HG02588 (cell line): ENCODE measurements around the gene FANK1.
"Not testable (repeated sequence)": the region's sequence is repeated elsewhere in the genome, so short reads cannot be mapped to it uniquely, and the experiment has no call there.

ENCODE experiments used
- ATAC-seq: cut with Tn5 transposase; IDR thresholded peaks from one replicate; pipeline ENCODE4 v1.9.1; 2021; ENCODE audit warnings: mild to moderate bottlenecking, moderate library complexity; ENCODE audit not compliant: unreplicated experiment

Gene FANK1

GRCh38 chr10:126016882-126017281 is 120.5 kb downstream of the FANK1 start:
- no peak for ATAC-seq

DNA sequence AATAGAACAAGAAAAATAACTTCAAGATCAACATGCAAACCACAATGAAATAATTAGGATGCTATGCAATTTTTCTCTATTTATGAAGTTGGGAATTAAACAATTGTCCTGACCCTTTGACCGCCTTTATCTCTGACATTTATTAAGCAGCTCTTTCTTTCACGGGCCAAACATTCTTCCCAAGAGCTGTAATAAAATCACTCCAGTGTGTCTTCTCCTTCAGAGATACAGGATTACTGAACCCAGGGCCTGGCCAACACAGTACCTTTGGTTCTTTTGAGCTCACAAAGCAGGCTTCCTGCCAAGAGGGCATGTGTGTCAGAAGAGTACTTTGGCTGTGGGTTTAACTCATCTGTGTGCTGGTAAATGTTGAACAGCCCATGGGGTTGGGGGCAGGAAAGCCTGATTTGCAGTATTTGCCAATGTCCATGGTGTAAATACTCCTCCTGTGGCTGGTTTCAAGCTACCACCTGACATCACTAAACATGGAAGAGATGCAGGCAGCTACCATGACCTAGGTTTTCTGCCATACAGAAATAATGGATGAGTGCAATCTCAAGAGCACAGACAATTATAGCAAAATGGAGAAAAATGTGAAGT is 121.7 kb downstream of the FANK1 start:
- ATAC-seq: no peak

GRCh38 chr10:126021833-126022500 is 125.6 kb downstream of the FANK1 start:
- ATAC-seq: no peak

- ATAC-seq: no peak
Observed at GRCh38 chr10:126022841-126023240, 126.5 kb downstream of the FANK1 start.

- ATAC-seq: no peak
Observed at GRCh38 chr10:126027692-126028091, 131.3 kb downstream of the FANK1 start.

DNA sequence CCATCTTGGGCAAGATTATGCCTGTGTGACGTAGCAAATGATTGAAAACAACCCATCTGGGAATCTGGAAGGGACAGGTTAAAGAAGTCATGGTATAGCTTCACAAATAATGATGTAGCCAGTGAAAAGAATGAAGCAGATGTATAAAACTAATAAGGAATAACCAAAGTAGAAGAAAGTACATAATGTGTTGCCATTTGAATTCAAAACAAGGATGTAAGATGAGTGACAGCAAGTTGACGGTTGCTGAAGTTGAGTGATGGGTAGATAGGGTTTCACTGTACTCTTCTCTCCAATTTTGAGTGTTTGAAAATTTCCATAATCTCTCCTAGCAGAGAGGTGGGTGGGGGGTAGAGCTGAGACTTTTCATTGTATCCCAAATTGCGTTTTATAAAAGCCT is 133.6 kb downstream of the FANK1 start:
- no peak for ATAC-seq

GRCh38 chr10:126034586-126034985 is 138.2 kb downstream of the FANK1 start:
- no peak for ATAC-seq

DNA sequence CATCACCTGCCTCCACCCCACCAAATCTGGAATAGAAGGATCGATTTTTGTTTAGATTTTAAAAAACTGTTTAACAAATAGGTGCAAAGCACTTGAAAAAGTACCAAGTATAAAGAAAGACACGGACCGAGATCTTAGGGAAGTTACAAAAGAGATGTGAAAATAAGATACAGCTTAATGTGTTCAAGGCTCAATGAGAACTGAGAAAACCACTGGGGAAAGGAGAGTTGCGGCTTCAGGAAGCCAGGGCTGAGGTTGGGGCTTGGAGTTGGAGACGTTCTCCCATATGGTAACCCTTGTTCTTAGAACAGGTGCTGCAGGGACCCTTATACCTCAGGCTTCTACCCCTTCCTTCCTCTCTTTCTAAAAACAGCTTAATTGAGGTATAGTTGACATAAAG is 140.2 kb downstream of the FANK1 start:
- no peak for ATAC-seq

GRCh38 chr10:126037946-126038345 is 141.6 kb downstream of the FANK1 start:
- ATAC-seq: no peak

- no peak for ATAC-seq
Observed at GRCh38 chr10:126041117-126041516, 144.8 kb downstream of the FANK1 start.

- ATAC-seq: peak; percentile 99
Observed at GRCh38 chr10:126041804-126042231, 145.5 kb downstream of the FANK1 start.

- no peak for ATAC-seq
Observed at GRCh38 chr10:126042354-126042753, 146.0 kb downstream of the FANK1 start.

DNA sequence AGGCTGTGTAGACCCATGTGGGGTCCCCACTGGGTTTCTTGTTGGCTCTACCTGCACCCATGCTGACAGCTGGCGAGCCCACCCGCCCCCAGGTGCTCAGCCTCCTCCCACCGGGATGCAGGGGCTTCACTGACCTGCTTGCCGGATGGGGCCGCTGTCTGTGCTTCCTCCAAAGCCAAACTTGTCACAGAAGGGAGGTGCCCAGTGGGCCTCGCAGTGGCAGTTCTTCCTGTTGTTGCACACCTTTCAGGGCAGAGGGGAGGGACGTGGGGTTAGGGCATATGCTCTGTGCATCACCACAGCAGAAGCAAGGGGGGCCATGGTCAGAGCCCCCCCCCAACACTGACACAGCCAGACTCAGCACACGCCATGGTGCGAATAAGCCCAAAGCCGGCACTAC is 146.5 kb downstream of the FANK1 start:
- no peak for ATAC-seq

DNA sequence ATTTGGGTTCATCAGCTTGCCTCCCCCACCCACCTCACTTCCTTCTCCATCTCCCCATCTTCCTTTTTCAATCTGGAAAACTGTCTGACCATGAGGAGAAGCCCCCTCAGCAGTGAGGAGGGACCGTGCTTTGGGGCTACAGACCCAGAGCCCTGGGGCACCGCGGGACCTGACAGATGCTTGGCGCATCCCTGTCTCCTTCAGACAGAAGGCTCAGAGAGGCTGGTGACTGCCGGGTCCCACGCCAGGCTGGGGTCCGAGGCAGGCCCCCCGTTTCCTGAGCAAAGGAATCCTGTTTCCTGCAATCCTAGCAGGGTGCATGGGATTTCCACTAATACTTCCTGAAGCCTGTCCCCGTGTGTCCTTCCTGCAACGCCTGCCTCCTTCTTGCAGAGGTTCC is 147.0 kb downstream of the FANK1 start:
- ATAC-seq: no peak

- ATAC-seq: no peak
Observed at GRCh38 chr10:126045861-126046260, 149.5 kb downstream of the FANK1 start.

GRCh38 chr10:126046831-126047230 is 150.5 kb downstream of the FANK1 start:
- ATAC-seq: no peak

DNA sequence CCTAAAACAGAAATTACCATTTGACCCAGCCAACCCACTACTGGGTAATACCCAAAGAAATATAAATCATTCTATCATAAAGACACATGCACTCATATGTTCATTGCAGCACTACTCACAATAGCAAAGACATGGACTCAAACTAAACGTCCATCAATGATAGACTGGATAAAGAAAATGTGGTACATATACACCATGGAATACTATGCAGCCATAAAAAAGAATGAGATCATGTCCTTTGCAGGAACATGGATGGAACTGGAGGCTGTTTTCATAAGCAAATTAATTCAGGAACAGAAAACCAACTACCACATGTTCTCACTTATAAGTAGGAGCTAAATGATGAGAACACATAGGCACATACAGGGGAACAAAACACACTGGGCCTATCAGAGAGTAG is 151.4 kb downstream of the FANK1 start:
- ATAC-seq: not testable (repeated sequence)

GRCh38 chr10:126049759-126050700 is 153.7 kb downstream of the FANK1 start:
- ATAC-seq: no peak

GRCh38 chr10:126052171-126052570 is 155.8 kb downstream of the FANK1 start:
- no peak for ATAC-seq

DNA sequence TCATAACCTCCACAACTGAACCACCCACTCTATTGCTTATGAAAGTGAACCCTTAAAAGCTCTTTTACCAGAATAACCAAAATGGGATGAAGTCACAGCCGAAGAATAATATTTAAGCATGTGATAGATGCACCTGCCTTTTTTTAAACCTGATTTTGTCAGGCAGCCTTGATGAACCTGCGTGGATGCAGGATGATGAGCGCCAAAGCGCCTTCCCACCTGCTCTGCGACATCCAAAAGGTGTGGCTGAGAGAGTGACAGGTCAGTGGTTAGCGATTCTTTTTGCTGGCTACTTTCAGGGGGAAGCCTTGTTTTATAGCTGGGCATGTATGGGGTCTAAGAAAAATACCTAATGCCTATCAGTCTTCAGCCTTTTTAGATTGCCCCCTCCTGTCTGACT is 157.8 kb downstream of the FANK1 start:
- ATAC-seq: no peak

DNA sequence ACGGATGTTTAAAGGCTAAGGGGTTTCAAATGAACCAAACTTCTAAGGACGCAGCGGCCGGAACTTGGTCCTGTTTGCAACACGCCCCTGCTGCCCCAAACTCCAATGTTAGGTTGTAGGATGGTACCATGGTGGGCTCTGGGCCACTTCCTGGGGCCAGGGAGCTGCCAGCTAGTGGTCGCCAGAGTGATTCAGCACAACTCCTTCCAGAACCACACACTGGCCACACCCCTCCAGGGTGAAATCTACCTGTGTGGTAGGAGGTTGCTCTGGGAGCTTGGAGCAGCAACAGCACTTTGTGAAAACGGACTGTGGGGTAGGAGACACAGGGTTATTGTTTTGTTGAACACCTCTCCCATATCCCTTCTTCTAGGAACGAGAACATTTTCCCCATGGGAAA is 161.1 kb downstream of the FANK1 start:
- ATAC-seq: no peak

- ATAC-seq: no peak
Observed at GRCh38 chr10:126058104-126058503, 161.7 kb downstream of the FANK1 start.
